Measurements from ENCODE around the gene MYT1. TPM values are rescaled to one million over a fixed set of nuclear protein-coding genes. Genes with fewer than 3 reads are reported as not detected.
"Not testable (repeated sequence)": the region's sequence is repeated elsewhere in the genome, so short reads cannot be mapped to it uniquely, and the experiment has no call there.

The MYT1 gene
- total RNA-seq, 1 experiment from 2014 or later = not detected

GRCh38 chr20:64285579-64286446, 121.6 kb downstream of the MYT1 start:
- CTCF ChIA-PET = interaction anchor here (0.6 to 2.1 kb wide), 6 partner anchors 14 to 207 kb away, joined by 3 to 6 read pairs (median 5); no protein-coding TSS in a partner anchor
- DNase-seq (ENCODE audit: unreplicated experiment) = peak; percentile 35

DNA sequence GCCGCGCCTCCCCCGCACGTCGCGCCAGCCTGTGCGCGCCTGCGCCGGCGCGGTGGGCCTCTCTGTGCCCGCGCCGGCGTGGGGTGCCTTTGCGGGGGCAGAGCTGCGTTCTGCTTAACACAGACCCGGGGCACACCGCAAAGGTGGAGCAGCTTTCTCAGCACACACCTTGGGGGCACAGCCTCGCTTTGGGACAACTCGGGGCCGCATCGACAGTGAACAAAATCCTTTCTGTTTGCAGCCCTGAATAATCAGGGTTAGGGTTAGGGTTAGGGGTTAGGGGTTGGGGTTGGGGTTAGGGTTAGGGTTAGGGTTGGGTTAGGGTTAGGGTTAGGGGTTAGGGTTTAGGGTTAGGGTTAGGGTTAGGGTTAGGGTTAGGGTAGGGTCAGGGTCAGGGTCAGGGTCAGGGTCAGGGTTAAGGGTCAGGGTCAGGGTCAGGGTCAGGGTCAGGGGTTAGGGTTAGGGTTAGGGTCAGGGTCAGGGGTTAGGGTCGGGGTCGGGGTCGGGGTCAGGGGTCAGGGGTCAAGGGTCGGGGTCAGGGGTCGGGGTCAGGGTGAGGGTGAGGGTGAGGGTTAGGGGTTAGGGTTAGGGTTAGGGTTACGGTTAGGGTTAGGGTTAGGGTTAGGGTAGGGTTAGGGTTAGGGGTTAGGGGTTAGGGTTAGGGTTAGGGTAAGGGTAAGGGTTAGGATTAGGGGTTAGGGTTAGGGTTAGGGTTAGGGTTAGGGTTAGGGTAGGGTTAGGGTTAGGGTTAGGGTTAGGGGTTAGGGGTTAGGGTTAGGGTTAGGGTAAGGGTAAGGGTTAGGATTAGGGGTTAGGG, 122.4 kb downstream of the MYT1 start:
- H3K36me3 Mint-ChIP-seq (ENCODE audit: insufficient read depth, unreplicated experiment); H3K9me3 Mint-ChIP-seq (ENCODE audit: unreplicated experiment); intact Hi-C loops (cut with micrococcal nuclease); H3K4me1 Mint-ChIP-seq (ENCODE audit: insufficient read depth, unreplicated experiment); H3K27ac Mint-ChIP-seq (ENCODE audit: low read depth, unreplicated experiment); H3K27me3 Mint-ChIP-seq (ENCODE audit: insufficient read depth, unreplicated experiment); BruUV-seq (replicated peaks); POLR2A ChIA-PET; H3K4me3 Mint-ChIP-seq (ENCODE audit: unreplicated experiment): not testable (repeated sequence)
- DNase-seq (ENCODE audit: unreplicated experiment) = peak; percentile 2
- CTCF ChIA-PET = interaction anchor here (0.5 to 1.8 kb wide), 4 partner anchors 15 to 208 kb away, joined by 4 to 5 read pairs (median 4); no protein-coding TSS in a partner anchor

More at GRCh38 chr20:64285579-64286446, 121.6 kb downstream of the MYT1 start:
- BruUV-seq (replicated peaks); intact Hi-C loops (cut with micrococcal nuclease); H3K36me3 Mint-ChIP-seq (ENCODE audit: insufficient read depth, unreplicated experiment); H3K4me3 Mint-ChIP-seq (ENCODE audit: unreplicated experiment); POLR2A ChIA-PET; H3K4me1 Mint-ChIP-seq (ENCODE audit: insufficient read depth, unreplicated experiment); H3K27ac Mint-ChIP-seq (ENCODE audit: low read depth, unreplicated experiment); H3K27me3 Mint-ChIP-seq (ENCODE audit: insufficient read depth, unreplicated experiment); H3K9me3 Mint-ChIP-seq (ENCODE audit: unreplicated experiment): not testable (repeated sequence)
- TF ChIP-seq, protein P1, sequence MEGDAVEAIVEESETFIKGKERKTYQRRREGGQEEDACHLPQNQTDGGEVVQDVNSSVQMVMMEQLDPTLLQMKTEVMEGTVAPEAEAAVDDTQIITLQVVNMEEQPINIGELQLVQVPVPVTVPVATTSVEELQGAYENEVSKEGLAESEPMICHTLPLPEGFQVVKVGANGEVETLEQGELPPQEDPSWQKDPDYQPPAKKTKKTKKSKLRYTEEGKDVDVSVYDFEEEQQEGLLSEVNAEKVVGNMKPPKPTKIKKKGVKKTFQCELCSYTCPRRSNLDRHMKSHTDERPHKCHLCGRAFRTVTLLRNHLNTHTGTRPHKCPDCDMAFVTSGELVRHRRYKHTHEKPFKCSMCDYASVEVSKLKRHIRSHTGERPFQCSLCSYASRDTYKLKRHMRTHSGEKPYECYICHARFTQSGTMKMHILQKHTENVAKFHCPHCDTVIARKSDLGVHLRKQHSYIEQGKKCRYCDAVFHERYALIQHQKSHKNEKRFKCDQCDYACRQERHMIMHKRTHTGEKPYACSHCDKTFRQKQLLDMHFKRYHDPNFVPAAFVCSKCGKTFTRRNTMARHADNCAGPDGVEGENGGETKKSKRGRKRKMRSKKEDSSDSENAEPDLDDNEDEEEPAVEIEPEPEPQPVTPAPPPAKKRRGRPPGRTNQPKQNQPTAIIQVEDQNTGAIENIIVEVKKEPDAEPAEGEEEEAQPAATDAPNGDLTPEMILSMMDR (IDR thresholded peaks at IDR 0.05; ENCODE audit: unreplicated experiment) = peak; percentile 89

DNA sequence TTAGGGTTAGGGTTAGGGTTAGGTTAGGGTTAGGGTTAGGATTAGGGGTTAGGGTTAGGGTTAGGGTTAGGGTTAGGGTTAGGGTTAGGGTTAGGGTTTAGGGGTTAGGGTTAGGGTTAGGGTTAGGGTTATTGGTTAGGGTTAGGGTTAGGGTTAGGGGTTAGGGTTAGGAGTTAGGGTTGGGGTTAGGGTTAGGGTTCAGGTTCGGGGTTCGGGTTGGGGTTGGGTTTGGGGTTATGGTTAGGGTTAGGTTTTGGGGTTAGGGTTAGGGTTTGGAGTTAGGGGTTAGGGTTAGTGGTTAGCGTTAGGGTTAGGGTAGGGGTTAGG, 123.0 kb downstream of the MYT1 start:
- intact Hi-C loops (cut with micrococcal nuclease); DNase-seq (ENCODE audit: unreplicated experiment); POLR2A ChIA-PET; BruUV-seq (replicated peaks); H3K36me3 Mint-ChIP-seq (ENCODE audit: insufficient read depth, unreplicated experiment); H3K27ac Mint-ChIP-seq (ENCODE audit: low read depth, unreplicated experiment); H3K9me3 Mint-ChIP-seq (ENCODE audit: unreplicated experiment); H3K4me1 Mint-ChIP-seq (ENCODE audit: insufficient read depth, unreplicated experiment); CTCF ChIA-PET; H3K4me3 Mint-ChIP-seq (ENCODE audit: unreplicated experiment); H3K27me3 Mint-ChIP-seq (ENCODE audit: insufficient read depth, unreplicated experiment): not testable (repeated sequence)

Other genes starting within 250 kb of the MYT1 start
- 38.6 and 43.7 TPM in 2 replicates for gene UCKL1, start 208.0 kb upstream of the MYT1 start, total RNA-seq (2022)
- 23.5 and 26.6 TPM in 2 replicates for gene ZNF512B, start 194.5 kb upstream of the MYT1 start, total RNA-seq (2022)
- 4.4 and 4.5 TPM in 2 replicates for gene SAMD10, start 184.8 kb upstream of the MYT1 start, total RNA-seq (2022)
- gene PRPF6, start 183.3 kb upstream of the MYT1 start, total RNA-seq (2022) = 70.9 and 88.5 TPM in 2 replicates
- 1.1 and 2.0 TPM in 2 replicates for gene C20orf204, start 128.3 kb upstream of the MYT1 start, total RNA-seq (2022)
- 0.16 and 0.22 TPM in 2 replicates for gene SOX18, start 114.8 kb upstream of the MYT1 start, total RNA-seq (2022)
- 30.8 and 39.7 TPM in 2 replicates for gene TCEA2, start 101.3 kb upstream of the MYT1 start, total RNA-seq (2022)
- gene RGS19, start 84.9 kb upstream of the MYT1 start, total RNA-seq (2022) = 8.2 and 8.8 TPM in 2 replicates
- 0.12 and 0.15 TPM in 2 replicates for gene OPRL1, start 84.4 kb upstream of the MYT1 start, total RNA-seq (2022)
- not detected in 2 replicates for gene LKAAEAR1, start 80.1 kb upstream of the MYT1 start, total RNA-seq (2022)
- gene NPBWR2, start 56.9 kb upstream of the MYT1 start, total RNA-seq (2022) = not detected in 2 replicates
- 39.4 and 45.9 TPM in 2 replicates for gene PCMTD2, start 91.3 kb downstream of the MYT1 start, total RNA-seq (2022)

All from MCF 10A (cell line).